CD4-positive, alpha-beta T cell treated with Interleukin-15 for 4 hours (primary cell): ENCODE measurements around the gene TAF11L2.
"Not testable (repeated sequence)": the region's sequence is repeated elsewhere in the genome, so short reads cannot be mapped to it uniquely, and the experiment has no call there.

Experiments
- DNase-seq: peaks from one replicate; pipeline ENCODE4 v3.0.0-alpha.2; 2020; ENCODE audit warnings: low spot score

Gene TAF11L2

DNA sequence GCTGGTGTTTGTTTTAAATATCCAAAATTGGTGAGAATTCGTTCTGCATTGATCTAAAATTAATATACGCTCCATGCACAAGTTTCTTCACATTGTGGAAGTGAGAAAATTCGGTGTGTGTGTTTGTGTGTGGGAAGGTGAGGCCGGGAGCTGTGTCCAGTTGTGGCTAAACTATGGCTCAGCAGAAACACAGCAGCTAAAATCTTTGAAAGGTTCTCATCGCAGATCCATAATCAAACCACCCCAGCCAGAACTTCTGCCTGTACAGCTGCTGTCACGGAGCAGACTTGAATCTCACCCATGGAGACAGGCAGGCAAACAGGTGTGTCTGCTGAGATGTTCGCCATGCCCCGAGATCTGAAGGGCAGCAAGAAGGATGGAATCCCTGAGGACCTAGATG lies at the start of gene TAF11L2:
Gene TAF11L2, plus strand, starts transcription at position 301 of the 400 bp plus-strand sequence.
- DNase-seq = not testable (repeated sequence)

DNA sequence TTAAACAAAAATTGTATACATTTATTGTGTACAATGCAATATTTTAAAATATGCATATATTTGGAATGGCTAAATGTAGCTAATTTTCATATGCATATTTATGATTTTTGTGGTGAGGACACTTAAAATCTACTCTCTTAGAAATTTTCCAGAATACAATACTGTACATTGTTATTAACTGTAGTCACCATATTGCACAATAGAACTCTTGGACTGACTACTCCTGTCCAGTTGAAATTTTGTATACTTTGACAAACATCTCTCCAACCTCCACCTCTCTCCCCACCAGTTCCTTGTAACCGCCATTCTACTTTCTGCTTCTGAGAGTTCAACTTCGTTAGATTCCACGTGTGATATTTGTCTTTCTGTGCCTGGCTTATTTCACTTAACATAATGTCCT lies 49.2 kb upstream of the TAF11L2 start:
- DNase-seq = no peak

DNA sequence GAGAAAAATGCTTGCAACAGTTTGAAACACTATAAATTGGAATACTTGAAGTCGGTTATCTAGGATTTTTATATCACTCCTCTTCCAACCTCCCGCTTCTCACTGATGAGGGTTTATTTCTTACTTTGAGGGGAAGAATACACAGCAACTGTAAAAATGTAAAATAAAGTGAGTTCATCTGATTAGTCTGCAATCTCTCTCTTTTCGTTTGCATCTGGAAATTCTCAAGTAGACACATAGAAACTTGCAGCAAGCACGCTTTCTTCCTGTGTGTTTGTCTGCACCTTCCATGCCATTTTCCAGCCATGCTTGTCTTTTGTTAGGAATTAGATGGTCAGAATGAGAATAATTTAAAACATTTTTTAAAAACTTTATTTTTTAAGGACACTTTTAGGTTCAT lies 45.1 kb upstream of the TAF11L2 start:
- no peak for DNase-seq

DNA sequence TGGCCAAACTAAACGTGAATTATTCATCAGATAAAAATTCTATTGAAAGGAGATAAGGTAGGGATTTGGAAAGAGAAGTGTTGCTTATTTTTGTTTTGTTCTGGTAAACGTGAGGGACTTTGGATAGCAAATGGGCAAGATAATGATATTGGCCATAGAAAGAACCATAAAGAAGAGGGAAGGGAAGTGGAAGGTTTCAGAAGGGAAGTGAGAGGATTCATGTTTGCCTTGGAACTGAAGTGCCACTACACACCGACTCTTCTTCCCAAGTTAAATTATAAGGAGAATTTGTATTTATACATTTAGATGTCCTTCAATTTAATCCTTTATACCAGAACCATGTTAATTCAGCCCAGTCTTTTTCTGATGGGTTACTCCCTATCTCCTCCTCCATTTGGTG lies 42.1 kb upstream of the TAF11L2 start:
- DNase-seq = no peak

DNA sequence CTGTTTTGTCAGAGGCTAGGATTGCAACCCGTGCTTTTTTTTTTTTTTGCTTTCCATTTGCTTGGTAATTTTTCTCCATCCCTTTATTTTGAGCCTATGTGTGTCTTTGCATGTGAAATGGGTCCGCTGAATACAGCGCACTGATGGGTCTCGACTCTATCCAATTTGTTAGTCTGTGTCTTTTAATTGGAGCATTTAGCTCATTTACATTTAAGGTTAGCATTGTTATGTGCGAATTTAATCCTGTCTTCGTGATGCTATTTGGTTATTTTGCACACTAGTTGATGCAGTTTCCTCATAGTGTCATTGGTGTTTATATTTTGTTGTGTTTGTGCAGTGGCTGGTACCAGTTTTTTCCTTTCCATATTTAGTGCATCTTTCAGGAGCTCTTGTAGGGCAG lies 36.2 kb upstream of the TAF11L2 start:
- DNase-seq = no peak

DNA sequence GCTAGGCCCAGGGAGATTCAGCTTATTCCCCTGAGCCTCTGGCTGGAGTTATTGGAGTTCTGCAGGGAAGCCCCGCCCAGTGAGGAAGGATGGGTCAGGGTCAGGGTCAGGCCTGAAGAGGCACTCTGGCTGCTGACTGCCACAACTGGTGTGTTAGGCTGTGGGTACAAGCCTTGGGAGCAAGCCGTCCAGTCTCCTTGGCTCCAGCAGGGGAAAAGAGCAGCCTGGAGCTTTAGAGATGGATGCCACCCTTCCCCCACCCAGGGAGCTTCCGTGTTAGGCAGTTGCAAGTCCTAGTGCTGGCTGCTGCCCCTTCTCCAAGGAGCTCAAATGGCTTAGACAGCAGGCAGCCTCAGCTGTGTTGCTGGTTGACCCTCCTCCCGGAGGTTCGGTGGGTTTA lies 34.4 kb upstream of the TAF11L2 start:
- no peak for DNase-seq

DNA sequence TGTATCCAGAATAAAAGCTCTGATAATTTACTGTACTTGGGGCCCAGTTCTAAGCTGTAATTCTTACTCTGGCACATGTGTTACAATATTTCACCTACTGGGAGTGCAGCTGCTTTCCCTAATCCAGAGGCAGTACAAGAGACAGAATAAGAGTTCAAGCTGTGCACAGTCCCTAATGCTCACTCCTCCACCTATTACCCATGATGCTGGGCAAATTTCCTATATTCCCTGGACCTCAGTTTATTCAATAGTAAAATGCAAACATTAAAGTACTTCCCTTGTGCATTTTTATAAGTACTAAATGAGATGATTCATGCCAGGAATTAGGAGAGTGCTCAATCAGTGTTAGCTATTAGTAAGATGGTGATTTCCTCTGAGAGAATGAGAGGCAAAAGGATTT lies 28.0 kb upstream of the TAF11L2 start:
- DNase-seq = no peak

DNA sequence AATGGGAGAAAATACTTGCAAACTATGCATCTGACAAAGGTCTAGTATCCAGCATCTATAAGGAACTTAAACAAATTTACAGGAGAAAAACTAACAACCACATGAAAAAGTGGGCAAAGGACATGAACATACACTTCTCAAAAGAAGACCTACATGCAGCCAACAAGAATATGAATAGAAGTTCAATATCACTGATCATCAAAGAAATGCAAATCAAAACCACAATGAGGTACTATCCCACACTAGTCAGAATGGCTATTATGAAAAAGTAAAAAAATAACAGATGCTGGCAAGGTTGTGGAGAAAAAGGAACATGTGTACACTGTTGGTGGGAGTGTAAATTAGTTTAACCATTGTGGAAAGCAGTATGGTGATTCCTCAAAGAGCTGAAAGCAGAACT lies 23.0 kb upstream of the TAF11L2 start:
- not testable (repeated sequence) for DNase-seq

DNA sequence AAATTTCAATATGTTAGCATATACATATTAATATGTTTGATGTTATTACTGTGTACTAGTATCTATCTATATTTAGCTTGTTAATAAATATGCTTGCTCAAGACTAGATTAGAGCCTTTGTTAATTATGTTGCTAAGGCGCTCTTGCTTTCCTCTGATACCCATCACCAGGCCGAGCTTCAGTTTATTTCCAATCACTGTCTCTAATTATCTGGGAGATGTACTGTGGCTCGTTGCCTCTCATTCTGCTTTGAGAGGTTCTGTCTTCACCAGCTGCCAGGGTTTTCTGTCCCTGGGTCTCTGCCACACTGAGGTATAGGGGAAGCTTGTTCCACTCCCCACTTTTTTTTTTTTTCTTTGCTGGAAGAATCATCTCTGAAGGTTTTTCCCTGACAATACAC lies 21.0 kb upstream of the TAF11L2 start:
- DNase-seq = no peak

DNA sequence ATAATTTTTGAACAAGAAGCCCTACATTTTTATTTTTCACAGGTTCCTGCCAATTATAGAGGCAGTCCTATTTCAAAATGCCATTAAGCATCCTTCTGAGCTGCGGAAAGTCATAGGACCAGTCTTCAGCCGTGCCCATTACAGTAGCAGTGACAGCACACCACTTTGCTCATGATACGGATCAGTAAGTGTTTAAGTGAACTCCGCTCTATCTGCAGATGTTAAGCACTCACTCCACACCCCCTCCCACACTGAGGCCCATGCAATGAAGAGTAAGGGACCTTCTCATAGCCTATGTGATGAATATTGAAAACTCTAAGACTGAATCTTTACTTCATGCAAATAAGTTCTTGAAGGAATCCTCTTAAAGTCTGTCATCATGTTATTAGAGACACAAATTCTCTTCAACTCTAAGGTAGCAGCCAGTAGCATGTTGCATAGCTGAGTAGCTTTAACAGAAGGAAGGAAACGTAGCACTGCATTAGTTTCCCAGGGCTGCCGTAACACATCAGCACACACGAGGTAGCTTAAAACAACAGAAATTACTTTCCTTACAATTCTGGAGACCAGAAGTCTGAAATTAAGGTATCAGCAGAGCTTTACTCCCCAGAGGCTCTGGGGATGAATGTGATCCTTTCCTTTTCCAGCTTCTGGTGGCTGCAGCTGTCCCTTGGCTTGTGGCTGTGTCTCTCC lies 20.3 kb upstream of the TAF11L2 start:
- no peak for DNase-seq

DNA sequence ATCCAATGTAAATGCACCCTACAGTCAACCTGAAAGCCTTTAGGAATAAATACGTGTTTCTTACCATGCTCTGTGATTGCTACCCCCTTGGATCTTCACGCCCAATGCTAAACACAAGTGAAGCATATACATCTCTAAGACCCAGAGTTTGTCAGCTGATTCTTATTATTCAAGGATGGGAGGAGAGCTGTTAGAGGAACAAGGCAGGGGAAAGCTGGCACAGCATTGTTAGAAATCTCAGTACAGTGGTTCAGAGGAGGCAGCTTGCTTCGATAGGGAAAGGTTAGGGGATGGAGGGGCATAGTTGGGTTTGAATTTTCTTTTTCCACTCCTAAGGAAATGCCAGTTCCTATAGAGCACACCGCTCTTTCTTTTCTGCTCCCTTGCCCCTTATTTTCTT lies 16.7 kb upstream of the TAF11L2 start:
- no peak for DNase-seq

DNA sequence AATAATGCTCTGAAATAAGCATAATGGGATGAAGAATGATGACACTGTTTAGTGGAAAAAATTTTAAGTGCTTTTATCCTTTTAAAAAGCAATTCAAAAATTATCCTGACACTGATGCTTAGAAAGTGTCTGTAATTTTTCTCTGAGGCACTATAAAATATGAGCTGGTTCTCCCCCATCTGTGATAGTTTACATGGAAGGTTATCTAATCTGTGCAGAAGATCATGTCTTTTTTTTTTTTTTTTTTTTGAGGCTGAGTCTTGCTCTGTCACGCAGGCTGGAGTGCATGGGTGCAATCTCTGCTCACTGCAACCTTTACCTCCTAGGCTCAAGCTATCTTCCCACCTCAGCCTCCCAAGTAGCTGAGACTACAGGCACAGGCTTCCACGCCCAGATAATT lies 15.2 kb upstream of the TAF11L2 start:
- DNase-seq = no peak

DNA sequence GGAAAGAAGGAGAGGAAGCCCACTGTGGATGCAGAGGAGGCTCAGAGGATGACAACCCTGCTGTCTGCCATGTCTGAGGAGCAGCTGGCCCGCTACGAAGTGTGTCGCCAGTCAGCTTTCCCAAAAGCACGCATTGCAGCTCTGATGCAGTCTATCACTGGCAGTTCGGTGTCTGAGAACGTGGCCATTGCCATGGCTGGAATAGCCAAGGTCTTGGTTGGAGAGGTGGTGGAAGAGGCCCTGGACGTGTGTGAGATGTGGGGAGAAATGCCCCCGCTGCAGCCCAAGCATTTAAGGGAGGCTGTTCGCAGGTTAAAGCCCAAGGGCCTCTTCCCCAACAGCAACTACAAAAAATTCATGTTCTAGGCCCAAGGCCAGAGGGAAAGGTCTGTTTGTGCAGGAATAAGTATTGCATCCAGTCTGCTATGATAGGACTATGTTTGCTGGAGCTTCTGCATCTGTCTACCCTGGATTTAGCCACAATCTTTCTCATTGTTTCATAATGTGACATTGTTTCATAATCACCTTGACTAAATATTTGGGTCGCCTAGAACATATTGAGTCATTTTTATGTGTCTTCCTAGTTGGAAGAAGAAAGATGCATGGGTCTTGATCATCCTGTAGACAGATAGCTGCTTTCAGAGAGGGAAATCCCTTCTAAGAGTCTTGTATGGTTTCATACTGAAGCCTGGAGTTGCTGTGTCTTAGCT lies 11.4 kb upstream of the TAF11L2 start:
- DNase-seq = not testable (repeated sequence)

DNA sequence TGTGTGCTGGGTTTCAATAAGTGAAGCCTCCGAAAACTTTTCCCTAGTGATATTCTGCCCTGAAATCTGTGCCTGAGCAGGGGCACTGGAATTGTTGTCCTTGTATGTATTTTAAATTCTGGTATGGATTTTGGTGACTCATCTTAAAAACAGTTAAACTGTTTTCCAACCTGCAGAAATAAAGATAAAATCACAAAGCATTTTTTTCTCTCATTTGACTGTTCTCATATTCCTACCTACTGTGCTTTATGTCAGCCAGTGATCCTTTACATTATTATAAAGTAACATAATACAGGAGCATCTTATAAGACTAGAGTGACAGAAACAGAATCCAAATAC lies 10.9 kb upstream of the TAF11L2 start:
- DNase-seq = no peak

DNA sequence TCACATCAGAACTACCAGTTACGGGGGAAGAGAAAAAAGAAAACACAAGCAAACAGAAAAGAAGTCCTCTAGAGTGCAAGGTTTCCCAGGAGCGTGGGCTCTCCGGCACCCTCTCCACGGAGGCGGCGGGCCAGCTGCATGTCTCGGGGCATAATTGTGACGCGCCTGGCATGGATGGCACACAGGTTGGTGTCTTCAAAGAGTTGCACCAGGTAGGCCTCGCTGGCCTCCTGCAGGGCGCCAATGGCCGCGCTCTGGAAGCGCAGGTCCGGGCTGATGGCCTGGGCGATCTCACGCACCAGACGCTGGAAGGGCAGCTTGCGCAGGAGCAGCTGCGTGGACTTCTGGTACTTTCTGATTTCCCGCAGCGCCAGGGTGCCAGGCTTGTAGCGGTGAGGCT lies 6.8 kb upstream of the TAF11L2 start:
- DNase-seq = not testable (repeated sequence)

DNA sequence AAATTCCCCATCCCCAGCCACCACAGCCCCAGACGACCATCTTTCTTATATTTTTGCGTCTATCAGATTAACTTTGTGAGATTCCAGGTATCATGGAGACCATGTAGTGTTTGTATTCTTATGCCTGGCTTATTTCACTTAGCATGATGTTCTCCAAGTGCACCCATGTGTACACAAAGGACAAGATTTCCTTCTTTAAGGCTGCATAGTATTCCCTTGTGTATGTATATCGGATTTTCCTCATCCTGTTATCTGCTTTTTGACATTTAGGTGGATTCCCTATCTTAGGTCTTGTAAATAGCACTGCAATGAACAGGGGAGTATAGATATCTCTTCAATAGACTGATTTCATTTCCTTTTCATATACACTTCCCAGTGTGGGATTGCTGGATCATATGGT lies 5.3 kb upstream of the TAF11L2 start:
- no peak for DNase-seq

DNA sequence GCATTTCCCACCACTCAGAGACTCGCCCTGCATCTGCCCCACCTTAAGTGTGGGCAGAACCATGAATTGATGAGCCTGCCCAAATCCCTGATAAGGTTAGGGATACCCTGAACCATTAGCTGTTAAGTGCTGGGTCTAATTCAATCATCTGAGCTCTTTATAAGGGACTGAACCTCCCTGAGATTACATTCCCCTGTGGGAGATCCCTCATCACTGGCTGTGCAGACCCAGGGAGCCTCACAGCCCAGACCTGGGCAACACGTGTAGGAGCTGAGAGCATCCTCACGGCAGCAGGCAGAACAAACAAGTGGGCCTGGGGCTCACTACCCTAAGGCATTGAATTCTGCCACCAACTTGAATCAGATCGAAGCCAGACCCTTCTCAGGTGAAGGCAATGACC lies 585 bp upstream of the TAF11L2 start:
- no peak for DNase-seq

DNA sequence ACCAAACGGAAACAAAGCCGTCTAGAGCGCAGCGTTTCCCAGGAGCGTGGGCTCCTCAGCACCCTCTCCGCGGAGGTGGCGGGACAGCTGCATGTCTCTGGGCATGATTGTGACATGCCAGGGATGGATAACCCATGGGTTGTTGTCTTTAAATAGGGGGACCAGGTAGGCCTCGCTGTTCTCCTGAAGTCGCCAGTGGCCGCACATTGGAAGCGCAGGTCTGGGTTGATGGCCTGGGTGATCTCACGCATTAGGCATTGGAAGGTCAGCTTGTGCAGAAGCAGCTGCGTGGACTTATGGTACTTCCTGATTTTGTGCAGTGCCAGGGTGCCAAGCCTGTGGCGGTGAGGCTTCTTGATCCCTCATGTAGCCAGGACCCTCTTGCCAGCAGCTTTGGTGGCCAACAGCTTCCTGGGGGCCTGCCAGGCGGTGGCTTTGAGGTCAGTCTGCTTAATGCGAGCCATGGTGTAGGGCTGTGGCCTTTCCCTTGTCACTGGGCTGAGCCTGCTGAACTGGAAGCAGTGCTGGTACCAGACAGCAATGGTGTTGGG lies 13.8 kb downstream of the TAF11L2 start:
- no peak for DNase-seq

DNA sequence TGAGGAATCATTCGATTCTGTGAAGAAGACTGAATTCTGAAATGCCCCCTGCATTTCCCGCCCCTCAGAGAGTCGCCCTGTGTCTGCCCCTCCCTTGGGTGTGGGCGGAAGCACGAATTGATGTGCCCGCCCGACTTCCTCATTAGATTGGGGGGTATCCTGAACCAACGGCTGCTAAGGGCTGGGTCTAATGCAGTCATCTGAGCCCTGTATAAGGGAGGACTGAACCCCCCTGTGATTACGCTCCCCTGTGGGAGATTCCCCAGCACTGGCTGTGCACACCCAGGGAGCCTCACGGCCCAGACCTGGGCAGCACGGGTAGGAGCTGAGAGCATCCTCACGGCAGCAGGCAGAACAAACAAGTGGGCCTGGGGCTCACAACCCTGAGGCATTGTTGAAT lies 19.5 kb downstream of the TAF11L2 start:
- not testable (repeated sequence) for DNase-seq

DNA sequence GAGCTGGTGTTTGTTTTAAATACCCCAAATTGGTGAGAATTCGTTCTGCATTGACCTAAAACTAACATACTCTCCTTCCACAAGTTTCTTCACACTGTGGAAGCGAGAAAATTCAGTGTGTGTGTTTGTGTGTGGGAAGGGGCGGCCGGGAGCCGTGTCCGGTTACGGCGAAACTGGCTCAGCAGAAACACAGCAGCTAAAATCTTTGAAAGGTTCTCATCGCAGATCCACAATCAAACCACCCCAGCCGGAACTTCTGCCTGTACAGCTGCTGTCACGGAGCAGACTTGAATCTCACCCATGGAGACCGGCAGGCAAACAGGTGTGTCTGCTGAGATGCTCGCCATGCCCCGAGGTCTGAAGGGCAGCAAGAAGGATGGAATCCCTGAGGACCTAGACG lies 20.0 kb downstream of the TAF11L2 start, which contains the start of gene TAF11L3:
Gene TAF11L3, plus strand, starts transcription at position 301 of the 400 bp plus-strand sequence.
- DNase-seq = not testable (repeated sequence)

DNA sequence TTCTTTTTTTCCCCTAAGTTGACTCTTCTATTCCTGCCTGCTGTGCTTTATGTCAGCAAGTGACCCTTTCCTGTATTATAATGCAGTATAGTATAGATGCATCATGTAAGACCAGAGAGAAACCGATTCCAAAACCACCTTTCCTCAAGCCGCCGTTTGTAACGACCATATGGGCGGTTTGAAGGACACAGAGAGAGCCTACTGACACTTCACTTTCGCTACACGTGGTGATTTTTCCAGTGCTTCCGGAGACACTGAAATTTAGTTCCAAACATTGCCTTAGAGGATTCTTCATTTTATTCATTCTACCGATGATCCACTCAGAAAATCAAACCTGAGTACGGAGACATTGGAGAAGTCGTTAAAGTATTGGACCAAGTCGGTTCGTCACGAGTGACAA lies 21.5 kb downstream of the TAF11L2 start:
- DNase-seq = not testable (repeated sequence)

DNA sequence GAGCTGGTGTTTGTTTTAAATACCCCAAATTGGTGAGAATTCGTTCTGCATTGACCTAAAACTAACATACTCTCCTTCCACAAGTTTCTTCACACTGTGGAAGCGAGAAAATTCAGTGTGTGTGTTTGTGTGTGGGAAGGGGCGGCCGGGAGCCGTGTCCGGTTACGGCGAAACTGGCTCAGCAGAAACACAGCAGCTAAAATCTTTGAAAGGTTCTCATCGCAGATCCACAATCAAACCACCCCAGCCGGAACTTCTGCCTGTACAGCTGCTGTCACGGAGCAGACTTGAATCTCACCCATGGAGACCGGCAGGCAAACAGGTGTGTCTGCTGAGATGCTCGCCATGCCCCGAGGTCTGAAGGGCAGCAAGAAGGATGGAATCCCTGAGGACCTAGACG lies 23.5 kb downstream of the TAF11L2 start, which contains the start of gene TAF11L4:
Gene TAF11L4, plus strand, starts transcription at position 301 of the 400 bp plus-strand sequence.
- not testable (repeated sequence) for DNase-seq

DNA sequence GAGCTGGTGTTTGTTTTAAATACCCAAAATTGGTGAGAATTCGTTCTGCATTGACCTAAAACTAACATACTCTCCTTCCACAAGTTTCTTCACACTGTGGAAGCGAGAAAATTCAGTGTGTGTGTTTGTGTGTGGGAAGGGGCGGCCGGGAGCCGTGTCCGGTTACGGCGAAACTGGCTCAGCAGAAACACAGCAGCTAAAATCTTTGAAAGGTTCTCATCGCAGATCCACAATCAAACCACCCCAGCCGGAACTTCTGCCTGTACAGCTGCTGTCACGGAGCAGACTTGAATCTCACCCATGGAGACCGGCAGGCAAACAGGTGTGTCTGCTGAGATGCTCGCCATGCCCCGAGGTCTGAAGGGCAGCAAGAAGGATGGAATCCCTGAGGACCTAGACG lies 26.9 kb downstream of the TAF11L2 start, which contains the start of gene TAF11L5:
Gene TAF11L5, plus strand, starts transcription at position 301 of the 400 bp plus-strand sequence.
- not testable (repeated sequence) for DNase-seq
